MM.1S (cell line): ENCODE measurements around the gene EHBP1L1.

Source experiments
- CTCF ChIP-seq: fragments of 300-600 bp; sonication (generic); IDR thresholded peaks from 2 replicates; pipeline ENCODE4 v1.5.1; 2016; ENCODE audit warnings: antibody characterized with exemption, low read length, mixed read lengths
- EZH2 ChIP-seq: fragments of 300-600 bp; sonication (generic); optimal IDR thresholded peaks from 2 replicates; pipeline ENCODE3; 2017; ENCODE audit warnings: low read depth, mild to moderate bottlenecking, antibody characterized with exemption, low read length, mixed read lengths
- EZH2phosphoT487 ChIP-seq: fragments of 300-600 bp; sonication (generic); IDR thresholded peaks from 2 replicates; pipeline ENCODE4 v1.6.1; 2018; ENCODE audit warnings: antibody characterized with exemption, low read length

- TF ChIP-seq CTCF (no peak), EZH2 (no peak), EZH2phosphoT487 (no peak)
These were observed 19.2 kb upstream of the EHBP1L1 start for GRCh38 chr11:65556470-65557279.
